GM12892 (cell line): ENCODE measurements around the gene RPUSD4.

Source experiments
- POLR2A ChIP-seq: IDR thresholded peaks from 2 replicates; pipeline ENCODE4 v1.6.1; 2011; ENCODE audit warnings: low read depth, low read length, control low read depth
- TAF1 ChIP-seq: IDR thresholded peaks from 2 replicates; pipeline ENCODE4 v1.6.1; 2011; ENCODE audit warnings: low read depth, mild to moderate bottlenecking, control low read depth, low read length, borderline replicate concordance

DNA sequence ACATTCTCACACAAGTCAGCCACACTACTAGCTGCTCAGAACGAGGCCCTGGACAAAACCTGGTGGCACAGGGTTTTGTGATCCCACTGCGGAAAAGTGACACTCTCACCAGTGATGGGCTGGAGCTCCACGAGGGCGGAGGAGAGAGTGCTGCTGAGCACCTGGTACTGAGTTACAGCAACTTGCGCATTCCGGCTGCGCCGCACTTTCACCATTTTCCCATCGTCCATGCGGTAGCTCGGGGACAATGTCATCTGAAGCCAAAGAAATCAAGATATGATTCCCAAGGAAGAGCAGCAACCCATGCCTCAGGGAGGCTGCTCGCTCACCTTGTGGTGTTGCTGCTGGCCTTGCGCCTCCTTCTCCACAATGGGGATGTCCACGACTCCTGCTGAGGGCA, 6.1 kb downstream of the RPUSD4 start:
- TF ChIP-seq TAF1 (no peak), POLR2A (no peak)
